NCI-H2107 treated with DMSO at 0.1 percent for 48 hours (cell line): Measurements from ENCODE around the gene CHMP4B.

Source experiments
- DNase-seq: peaks from one replicate; lab custom pipeline; 2025; ENCODE audit not compliant: unreplicated experiment; lab: John Stamatoyannopoulos, UW

Gene CHMP4B

GRCh38 chr20:33859751-33860150 lies 48.6 kb downstream of the CHMP4B start:
- DNase-seq, result no peak

- no peak for DNase-seq
Observed at GRCh38 chr20:33861458-33861857, 50.3 kb downstream of the CHMP4B start.

GRCh38 chr20:33862709-33863403 lies 51.7 kb downstream of the CHMP4B start:
- DNase-seq, result no peak

GRCh38 chr20:33863440-33864323 lies 52.5 kb downstream of the CHMP4B start:
- no peak for DNase-seq

GRCh38 chr20:33864324-33864963 lies 53.3 kb downstream of the CHMP4B start:
- DNase-seq, result no peak

DNA sequence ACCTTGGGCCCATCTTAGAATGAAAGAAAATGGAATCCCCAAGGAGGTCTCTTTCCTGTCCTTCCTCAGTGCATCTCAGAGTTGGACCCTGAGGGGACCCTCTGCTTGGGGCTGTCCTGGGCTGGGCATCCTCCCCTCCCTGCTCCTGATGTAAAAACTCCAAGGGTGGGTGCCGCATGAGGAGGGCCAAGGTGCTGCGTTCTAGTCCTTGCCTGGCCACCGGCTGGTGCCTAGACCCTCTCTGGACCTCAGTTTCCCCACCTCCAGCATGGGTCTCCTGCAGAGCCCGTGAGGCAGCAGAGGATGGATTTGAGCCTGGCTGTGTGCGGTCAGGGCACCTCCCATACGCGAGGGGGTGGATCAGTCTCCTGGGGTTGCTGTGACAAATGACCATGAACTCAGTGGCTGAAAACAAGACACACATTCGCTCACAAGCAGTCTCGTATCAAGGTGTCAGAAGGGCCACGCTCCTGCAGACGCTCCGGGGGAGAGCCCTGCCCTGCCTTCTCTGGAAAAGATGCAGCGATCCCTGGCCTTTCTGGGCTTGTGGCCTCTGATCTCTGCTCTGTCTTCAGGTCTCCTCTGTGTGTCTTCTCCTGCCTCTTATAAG lies 54.7 kb downstream of the CHMP4B start:
- DNase-seq, result no peak

GRCh38 chr20:33866398-33867100 lies 55.4 kb downstream of the CHMP4B start:
- no peak for DNase-seq

DNA sequence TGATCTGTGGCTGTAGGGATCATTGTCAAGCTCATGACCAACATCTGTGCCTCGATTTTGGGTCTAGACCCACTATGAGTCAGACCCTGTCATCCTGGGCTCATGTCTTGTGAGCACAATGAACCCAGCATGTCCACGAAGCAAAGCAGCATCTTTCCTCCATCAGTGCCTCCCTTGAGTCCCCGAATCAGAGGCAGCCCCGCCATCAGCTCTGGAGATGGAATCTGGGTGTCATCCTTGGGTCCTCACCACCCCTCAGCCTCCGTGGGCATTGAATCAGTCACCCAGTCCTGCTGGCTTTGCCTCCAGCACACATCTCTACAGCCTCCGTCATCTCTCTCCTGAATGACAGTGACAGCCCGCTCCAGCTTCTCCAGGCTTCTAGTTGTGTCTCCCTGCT lies 56.9 kb downstream of the CHMP4B start:
- DNase-seq, result no peak

GRCh38 chr20:33868595-33868994 lies 57.4 kb downstream of the CHMP4B start:
- DNase-seq, result no peak

DNA sequence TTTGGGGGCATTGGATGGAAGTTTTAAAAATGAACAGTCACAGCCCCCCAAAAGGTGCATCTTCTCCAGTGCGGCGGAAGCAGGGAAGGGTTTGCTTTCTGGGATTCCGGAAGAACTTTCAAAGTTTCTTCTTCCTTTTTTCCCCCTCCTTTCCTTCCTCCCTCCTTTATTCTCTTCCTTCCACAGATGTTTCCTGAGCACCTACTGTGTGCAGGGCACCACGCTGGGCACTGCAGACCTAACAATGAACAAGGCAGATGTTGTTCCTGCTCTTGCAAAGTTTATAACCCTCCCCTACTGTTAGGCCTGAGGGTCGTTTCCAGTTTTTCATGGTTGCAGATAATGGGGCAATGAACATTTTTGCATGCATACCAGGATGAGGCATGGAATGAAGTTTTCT lies 58.1 kb downstream of the CHMP4B start:
- DNase-seq, result no peak

- no peak for DNase-seq
Observed at GRCh38 chr20:33871362-33871761, 60.2 kb downstream of the CHMP4B start.

GRCh38 chr20:33874129-33874528 lies 63.0 kb downstream of the CHMP4B start:
- DNase-seq, result no peak

- no peak for DNase-seq
Observed at GRCh38 chr20:33875055-33875454, 63.9 kb downstream of the CHMP4B start.

DNA sequence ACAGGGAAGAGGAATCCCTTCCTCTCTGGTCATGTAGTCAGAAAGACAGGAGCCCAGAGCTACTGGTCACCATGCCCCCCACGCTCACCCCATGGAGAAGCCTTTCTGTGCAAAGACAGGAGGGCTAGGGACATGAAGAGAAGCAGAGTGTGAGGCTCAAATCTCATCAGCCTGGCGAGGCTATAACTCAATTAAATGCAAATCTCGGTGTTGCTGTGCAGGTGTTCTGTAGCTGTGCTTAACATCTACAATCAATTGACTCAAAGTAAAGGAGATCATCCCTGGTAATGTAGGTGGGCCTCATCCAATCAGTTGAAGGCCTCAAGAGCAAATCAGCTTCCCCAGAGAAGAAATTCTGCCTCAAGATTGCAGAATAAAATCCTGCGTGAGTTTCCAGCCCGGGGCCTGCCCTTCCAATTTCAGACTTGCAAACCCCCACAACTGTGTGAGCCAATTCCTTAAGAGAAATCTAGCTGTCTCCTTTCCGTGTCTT lies 64.4 kb downstream of the CHMP4B start:
- no peak for DNase-seq

- DNase-seq, result no peak
Observed at GRCh38 chr20:33878583-33878982, 67.4 kb downstream of the CHMP4B start.

GRCh38 chr20:33880396-33880795 lies 69.2 kb downstream of the CHMP4B start:
- no peak for DNase-seq

DNA sequence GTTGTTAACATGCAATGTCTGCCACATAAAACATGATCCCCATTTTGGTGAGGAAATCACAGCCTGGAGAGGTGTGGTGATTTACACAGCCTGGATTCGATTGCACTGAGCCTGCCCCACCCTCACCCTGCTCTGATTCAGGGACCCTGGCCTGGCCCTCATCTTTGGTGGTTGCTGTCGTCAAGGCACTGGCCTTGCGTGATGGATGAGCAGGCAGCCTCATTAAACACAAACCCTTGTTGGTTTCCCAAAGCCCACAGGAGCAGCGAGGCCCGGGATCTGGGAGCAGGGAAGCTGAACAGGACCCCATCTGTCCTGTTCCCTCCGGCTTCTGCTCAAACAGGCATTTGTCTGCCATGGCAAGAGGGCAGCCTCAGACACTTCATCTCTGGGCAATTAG lies 70.8 kb downstream of the CHMP4B start:
- DNase-seq, result no peak

- DNase-seq, result no peak
Observed at GRCh38 chr20:33882481-33882880, 71.3 kb downstream of the CHMP4B start.

DNA sequence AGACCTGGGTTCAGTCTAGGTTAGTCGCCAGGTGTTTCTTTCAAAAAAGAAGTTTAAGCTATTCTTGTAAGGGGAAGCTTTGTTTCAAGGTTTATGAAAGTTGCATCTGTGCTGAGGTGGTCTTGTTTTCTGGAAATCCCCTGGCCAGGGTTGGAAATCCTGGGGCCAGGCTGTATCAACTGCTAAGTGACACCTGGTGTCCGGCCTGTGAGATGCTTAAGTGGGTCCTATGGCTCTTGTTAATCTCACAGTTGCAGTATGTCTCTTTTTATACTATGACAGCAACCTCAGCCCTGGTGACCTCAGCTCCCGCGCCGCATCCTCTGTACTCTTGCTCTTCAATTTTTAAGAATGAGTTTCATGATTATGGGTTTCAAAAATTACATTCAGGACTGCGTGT lies 72.0 kb downstream of the CHMP4B start:
- no peak for DNase-seq

DNA sequence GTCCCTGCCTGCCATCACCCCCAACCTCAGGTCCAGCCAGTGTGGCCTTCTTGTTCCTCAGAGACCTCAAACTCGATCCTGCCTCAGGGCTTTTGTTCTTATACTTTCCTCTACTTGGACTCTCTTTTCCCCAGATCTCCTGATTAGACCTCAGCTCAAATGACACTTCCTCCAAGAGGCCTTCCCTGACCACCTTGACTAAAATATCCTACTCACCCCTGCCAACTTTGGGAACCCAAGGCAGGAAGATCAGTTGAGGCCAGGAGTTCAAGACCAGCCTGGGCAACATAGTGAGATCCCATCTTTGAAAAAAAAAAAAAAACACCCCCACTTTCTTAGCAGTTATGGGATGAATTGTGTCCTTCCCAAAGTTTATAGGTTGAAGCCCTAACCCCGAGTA lies 73.5 kb downstream of the CHMP4B start:
- no peak for DNase-seq

GRCh38 chr20:33889312-33889711 lies 78.2 kb downstream of the CHMP4B start:
- DNase-seq, result no peak
